Erythroblast (primary cell): ENCODE data around the gene GARNL3.

ENCODE experiments used
- DNase-seq, 2 experiments: peaks; one replicate each; lab custom pipeline; 2025; lab: John Stamatoyannopoulos, UW
- GATA1 ChIP-seq: IDR thresholded peaks from 2 replicates; pipeline ENCODE4 v1.6.1; 2011; ENCODE audit warnings: low read depth, mild to moderate bottlenecking, control low read depth, low read length, moderate library complexity
- POLR2A ChIP-seq: IDR thresholded peaks from 2 replicates; pipeline ENCODE4 v1.6.1; 2011; ENCODE audit warnings: mild to moderate bottlenecking, low read length

The GARNL3 gene

GRCh38 chr9:127330501-127330900, 65.9 kb downstream of the GARNL3 start:
- no peak for DNase-seq
- no peak for TF ChIP-seq GATA1
- TF ChIP-seq POLR2A: no peak

GRCh38 chr9:127333221-127334064, 68.9 kb downstream of the GARNL3 start:
- TF ChIP-seq GATA1 (no peak), POLR2A (no peak)
- no peak for DNase-seq

- TF ChIP-seq GATA1 (no peak), POLR2A (no peak)
- no peak for DNase-seq
Measured at GRCh38 chr9:127334725-127335124, 70.2 kb downstream of the GARNL3 start.

- DNase-seq: no peak
- TF ChIP-seq POLR2A (no peak), GATA1 (no peak)
Measured at GRCh38 chr9:127336086-127336485, 71.5 kb downstream of the GARNL3 start.

GRCh38 chr9:127336506-127337352, 72.2 kb downstream of the GARNL3 start:
- TF ChIP-seq POLR2A (no peak), GATA1 (no peak)
- DNase-seq: no peak

- no peak for DNase-seq
- TF ChIP-seq POLR2A (no peak), GATA1 (no peak)
Measured at GRCh38 chr9:127340721-127341120, 76.1 kb downstream of the GARNL3 start.

- TF ChIP-seq GATA1: no peak
- no peak for TF ChIP-seq POLR2A
- no peak for DNase-seq
Measured at GRCh38 chr9:127341152-127341551, 76.6 kb downstream of the GARNL3 start.

GRCh38 chr9:127344368-127345000, 79.9 kb downstream of the GARNL3 start:
- TF ChIP-seq GATA1 (no peak), POLR2A (no peak)
- no peak for DNase-seq

- TF ChIP-seq GATA1 (no peak), POLR2A (no peak)
- no peak for DNase-seq
Measured at GRCh38 chr9:127345566-127345965, 81.0 kb downstream of the GARNL3 start.

- TF ChIP-seq GATA1 (no peak), POLR2A (no peak)
- no peak for DNase-seq
Measured at GRCh38 chr9:127346584-127346983, 82.0 kb downstream of the GARNL3 start.

- TF ChIP-seq POLR2A: no peak
- TF ChIP-seq GATA1: no peak
- no peak for DNase-seq
Measured at GRCh38 chr9:127347831-127348776, 83.5 kb downstream of the GARNL3 start.

GRCh38 chr9:127349483-127350113, 85.0 kb downstream of the GARNL3 start:
- DNase-seq: no peak
- TF ChIP-seq POLR2A: no peak
- TF ChIP-seq GATA1: no peak
